Mucosa of stomach (tissue), 1 donor: ENCODE data around the gene ZDHHC11B.
"Not testable (repeated sequence)": the region's sequence is repeated elsewhere in the genome, so short reads cannot be mapped to it uniquely, and the experiment has no call there.

Experiments used
- H3K27me3 ChIP-seq: one replicate; pipeline ENCODE4 v1.7.0; 2013; ENCODE audit warnings: mild to moderate bottlenecking, low read length; ENCODE audit not compliant: control insufficient read depth, insufficient read depth
- H3K36me3 ChIP-seq: one replicate; pipeline ENCODE4 v1.7.0; 2013; ENCODE audit warnings: low read length; ENCODE audit not compliant: control insufficient read depth, insufficient read depth
- H3K4me1 ChIP-seq: one replicate; pipeline ENCODE4 v1.7.0; 2013; ENCODE audit warnings: mild to moderate bottlenecking, low read length; ENCODE audit not compliant: control insufficient read depth, insufficient read depth
- H3K4me3 ChIP-seq: one replicate; pipeline ENCODE4 v1.7.0; 2013; ENCODE audit warnings: low read length
- H3K9ac ChIP-seq: one replicate; pipeline ENCODE4 v1.7.0; 2013; ENCODE audit warnings: mild to moderate bottlenecking, low read length, moderate library complexity
- H3K9me3 ChIP-seq: one replicate; pipeline ENCODE4 v1.7.0; 2013; ENCODE audit warnings: mild to moderate bottlenecking, low read length, moderate library complexity; ENCODE audit not compliant: control insufficient read depth
- donor health status: Pancreatic carcinoma.

ZDHHC11B gene

DNA sequence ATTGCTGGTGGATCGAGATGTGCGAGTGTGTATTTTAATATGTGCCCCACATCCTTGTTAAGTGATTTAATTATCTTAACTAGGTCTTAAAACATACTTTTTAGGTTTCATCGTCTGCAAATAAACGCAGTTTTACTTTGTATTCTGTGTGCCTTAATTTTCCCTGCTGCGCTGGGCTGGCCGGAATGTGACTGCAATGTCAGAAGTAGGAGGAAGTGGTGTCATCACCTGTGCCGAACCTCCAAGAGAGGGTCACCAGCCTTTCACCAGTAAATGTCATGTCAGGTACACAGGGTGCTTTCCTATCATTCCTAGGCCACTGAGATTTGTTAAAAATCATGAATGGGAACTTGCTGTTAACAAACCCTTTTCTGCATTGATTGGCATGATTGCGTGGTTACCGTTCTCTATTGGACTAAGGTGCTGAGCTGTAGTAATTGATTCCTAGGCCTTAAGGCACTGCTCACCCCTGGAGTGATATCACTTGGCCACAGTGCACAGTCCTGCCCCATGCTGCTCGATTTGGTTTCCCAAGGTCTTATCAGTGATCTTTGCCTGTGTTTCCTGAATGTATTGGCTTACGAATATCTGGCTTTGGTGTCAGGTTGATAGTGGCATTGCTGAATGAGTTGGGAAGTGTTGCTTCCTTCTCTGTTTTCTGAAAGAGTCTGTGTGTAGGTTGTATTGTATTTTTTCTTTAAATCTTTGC is 40.7 kb downstream of the ZDHHC11B start:
- H3K27me3 ChIP-seq, H3K36me3 ChIP-seq, H3K9me3 ChIP-seq, H3K4me3 ChIP-seq, H3K9ac ChIP-seq, H3K4me1 ChIP-seq: not testable (repeated sequence)

DNA sequence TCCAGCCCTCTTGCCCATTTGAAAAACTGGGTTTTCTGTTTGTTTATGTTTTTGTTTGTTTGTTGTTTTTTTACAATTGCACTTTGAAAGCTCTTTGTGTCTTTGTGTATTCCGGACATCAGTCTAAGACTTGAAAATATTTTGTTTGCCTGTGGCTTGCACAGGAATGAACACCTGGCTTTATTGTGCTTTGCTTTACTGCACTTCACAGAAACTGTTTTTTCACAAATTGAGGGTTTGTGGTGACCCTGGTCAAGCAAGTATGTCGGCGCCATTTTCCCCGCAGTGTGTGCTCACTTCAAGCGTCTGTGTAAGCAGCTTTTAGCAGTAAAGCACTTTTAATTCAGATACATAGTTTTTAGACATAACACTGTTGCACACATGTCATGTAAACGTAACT is 42.3 kb downstream of the ZDHHC11B start:
- H3K36me3 ChIP-seq, H3K9ac ChIP-seq, H3K9me3 ChIP-seq, H3K27me3 ChIP-seq, H3K4me3 ChIP-seq, H3K4me1 ChIP-seq: not testable (repeated sequence)

DNA sequence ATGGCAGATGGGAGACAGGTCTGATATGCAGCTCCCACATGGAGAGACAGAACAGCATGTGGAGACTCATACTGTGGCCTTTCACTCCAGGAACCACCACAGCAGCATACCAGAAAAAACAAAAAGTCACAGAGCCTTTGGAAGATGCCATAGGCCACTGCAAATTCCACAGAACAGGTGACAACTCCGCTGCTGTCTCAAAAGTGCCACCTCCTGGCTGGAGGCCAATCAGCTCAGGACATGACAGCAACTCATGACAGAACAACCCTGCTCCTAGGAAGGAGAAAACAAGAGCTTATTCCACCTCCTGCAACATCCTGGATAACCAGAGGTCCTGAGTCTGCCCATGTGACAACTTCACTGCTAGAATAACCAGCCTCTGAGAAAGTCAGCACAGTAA is 50.4 kb downstream of the ZDHHC11B start:
- H3K4me3 ChIP-seq, H3K27me3 ChIP-seq, H3K36me3 ChIP-seq, H3K9me3 ChIP-seq, H3K9ac ChIP-seq, H3K4me1 ChIP-seq: not testable (repeated sequence)

DNA sequence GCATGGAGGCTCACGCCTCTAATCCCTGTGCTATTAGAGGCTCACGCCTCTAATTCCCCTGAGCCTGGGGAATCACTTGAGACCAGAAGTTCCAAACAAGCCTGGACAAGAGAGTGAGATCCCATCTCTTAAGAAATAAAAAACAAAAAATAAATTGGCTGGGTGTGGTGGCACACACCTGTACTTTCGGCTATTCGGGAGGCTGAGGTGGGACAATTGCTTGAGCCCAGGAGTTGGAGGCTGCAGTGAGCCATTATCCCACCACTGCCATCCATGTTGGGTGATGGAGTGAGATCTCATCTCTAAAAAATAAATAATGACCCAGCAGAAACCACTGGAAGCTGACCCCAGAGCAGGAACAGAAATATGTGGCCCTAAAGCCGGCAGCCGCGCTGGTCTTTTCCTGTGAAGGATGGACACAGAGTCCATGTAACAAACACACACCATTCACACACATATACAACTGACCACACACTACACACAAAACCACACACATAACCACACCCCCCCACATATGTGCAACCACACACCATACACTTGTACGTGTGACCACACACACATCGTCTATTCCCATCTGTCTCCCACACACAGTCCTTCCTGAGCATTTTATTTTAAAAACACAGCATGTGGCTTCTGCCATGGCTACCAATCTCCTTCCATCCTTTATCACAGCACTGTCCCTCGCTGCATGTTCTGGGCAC is 51.6 kb downstream of the ZDHHC11B start:
- H3K4me3 ChIP-seq, H3K36me3 ChIP-seq, H3K9ac ChIP-seq, H3K27me3 ChIP-seq, H3K4me1 ChIP-seq, H3K9me3 ChIP-seq: not testable (repeated sequence)

DNA sequence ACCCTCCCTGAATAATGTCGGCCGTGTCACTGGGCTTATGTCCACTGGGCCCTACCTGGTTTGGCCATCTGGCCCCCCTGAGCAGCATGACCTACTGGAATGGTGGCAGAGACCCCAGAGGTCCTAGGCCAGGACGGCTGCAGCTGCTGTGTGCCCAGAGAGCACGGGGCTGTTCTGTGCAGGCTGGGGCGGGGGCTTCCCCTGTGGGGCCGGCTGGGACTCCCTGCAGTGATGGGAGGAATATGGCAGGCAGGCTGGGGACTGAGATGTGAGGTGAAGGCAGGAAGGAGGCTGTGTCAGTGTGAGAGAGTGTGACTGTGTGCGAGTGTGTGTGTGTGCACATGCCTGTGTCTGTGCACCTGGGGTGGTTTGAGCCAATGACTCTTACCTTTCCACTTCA is 55.3 kb downstream of the ZDHHC11B start:
- H3K9me3 ChIP-seq, H3K4me3 ChIP-seq, H3K4me1 ChIP-seq, H3K27me3 ChIP-seq, H3K36me3 ChIP-seq, H3K9ac ChIP-seq: not testable (repeated sequence)

DNA sequence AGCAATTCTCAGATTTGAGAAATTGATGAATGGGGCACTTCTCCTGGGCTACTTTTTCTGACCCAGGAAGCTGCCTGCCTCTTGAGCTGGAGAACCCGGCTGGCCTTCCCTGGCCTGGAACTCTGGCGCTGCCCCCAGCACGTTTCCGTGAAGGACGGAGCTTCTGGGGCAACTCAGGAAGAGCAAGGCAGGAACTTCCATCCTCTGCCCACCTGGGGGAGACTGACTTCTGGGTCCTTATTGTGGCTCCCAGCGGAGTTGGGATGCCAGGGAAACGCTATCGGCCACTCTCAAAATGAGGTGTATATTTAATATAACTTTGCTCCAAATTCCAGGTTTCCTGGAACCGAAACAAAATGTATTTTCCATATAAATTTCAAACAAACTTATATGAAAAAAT is 57.4 kb downstream of the ZDHHC11B start:
- not testable (repeated sequence) for H3K4me1 ChIP-seq, H3K4me3 ChIP-seq, H3K27me3 ChIP-seq, H3K9me3 ChIP-seq, H3K36me3 ChIP-seq, H3K9ac ChIP-seq

DNA sequence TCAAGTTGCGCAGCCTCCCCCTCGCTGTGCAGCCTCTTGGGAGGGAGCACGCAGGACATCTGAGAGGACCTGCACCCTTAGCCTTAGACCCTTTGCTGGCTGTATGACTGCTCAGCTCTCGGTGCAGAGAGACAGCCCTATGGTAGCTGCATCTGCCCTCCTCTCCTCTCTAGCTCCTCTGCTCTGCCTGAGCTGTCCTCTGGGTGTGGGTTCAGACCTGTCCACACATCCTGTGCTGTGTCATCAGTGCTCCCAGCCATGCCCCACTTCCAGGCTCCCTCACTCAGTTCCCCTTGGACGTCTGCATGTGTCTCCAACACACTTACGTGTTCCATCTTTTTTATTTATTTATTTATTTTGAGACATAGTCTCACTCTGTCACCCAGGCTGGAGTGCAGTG is 60.7 kb downstream of the ZDHHC11B start:
- H3K27me3 ChIP-seq, H3K9ac ChIP-seq, H3K4me1 ChIP-seq, H3K36me3 ChIP-seq, H3K4me3 ChIP-seq, H3K9me3 ChIP-seq: not testable (repeated sequence)

DNA sequence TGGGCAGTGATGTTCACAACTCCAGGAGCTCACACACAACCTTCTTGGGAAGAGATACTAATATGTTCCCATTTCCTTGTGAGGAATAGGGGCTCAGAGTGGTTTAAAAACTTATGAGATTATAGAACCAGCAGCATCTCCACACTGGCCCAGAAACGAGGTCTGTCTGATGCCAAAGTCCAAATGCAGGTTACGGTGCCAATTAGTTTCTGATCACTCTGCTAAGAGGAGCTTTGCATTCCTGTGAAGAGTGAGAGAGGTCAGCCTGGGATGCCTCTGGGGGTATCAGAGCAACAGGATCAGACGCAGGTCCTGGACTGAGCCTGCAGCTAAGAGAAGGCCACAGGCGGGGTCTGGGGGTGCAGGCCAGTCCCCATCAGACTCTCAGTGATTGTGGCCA is 61.2 kb downstream of the ZDHHC11B start:
- not testable (repeated sequence) for H3K4me1 ChIP-seq, H3K36me3 ChIP-seq, H3K9me3 ChIP-seq, H3K4me3 ChIP-seq, H3K27me3 ChIP-seq, H3K9ac ChIP-seq

DNA sequence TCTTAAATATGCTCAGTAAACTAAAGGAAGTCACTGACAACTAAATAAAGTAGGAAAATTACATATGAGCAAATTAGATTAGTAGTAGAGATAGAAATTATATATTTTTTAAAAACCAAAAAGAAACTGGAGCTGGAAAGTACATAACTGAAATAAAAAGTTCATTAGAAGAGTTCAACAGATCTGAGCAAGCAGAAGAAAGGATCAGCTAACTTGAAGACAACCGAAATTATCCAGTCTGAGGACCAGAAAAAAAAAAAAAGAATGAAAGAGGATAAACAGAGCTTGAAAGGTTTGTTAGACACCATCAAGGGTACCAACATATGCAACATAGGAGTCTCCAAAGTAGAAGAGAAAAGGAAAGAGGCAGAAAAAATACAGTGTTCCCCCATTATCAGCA is 65.2 kb downstream of the ZDHHC11B start:
- not testable (repeated sequence) for H3K9ac ChIP-seq, H3K4me1 ChIP-seq, H3K27me3 ChIP-seq, H3K36me3 ChIP-seq, H3K4me3 ChIP-seq, H3K9me3 ChIP-seq

DNA sequence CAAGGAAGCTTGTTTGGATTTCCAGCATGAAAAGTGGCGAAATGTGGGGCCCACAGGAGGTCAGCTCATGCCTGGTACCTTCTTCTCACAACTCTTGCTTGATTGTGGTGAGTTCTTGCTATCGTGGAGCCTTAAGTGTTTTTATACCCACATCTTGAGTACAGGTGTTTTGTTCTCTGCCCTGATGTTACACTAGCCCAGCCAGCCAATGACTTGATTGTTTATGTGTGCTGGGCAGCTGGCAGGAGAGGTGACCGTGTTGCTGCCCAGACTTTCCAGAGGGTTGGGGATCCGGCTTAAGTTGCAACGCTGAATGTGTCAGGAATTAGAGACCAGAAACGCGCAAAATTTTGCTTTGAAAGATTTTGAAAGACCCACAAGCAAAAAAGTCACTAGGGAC is 67.4 kb downstream of the ZDHHC11B start:
- no peak overlapping the region for H3K9ac ChIP-seq
- H3K4me1 ChIP-seq = peaks cover 6% of the 10 kb centered on the region
- no peak overlapping the region for H3K4me3 ChIP-seq
- no peaks in the 10 kb centered on the region for H3K27me3 ChIP-seq
- H3K9me3 ChIP-seq = no peaks in the 10 kb centered on the region
- no peaks in the 10 kb centered on the region for H3K36me3 ChIP-seq

DNA sequence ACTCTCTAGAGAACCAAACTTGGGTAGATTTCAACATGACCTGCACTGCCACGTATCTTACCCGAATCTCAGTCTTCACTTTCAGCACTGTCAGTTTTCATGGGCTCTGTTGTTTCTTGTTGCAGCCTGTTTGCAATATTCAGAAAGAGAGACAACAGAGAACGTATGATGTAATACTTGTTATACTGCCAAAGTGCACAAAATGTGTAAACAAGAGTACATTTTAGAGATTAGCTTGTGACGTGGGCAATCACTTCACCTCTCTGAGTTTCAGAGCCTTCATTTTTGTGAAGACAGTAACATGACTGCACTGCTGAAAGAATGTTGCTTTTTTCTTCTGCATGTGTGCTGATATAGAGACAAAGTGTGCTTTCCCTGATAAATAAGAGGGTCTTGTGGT is 67.8 kb downstream of the ZDHHC11B start:
- H3K36me3 ChIP-seq, H3K9ac ChIP-seq, H3K27me3 ChIP-seq, H3K4me1 ChIP-seq, H3K4me3 ChIP-seq, H3K9me3 ChIP-seq: not testable (repeated sequence)

DNA sequence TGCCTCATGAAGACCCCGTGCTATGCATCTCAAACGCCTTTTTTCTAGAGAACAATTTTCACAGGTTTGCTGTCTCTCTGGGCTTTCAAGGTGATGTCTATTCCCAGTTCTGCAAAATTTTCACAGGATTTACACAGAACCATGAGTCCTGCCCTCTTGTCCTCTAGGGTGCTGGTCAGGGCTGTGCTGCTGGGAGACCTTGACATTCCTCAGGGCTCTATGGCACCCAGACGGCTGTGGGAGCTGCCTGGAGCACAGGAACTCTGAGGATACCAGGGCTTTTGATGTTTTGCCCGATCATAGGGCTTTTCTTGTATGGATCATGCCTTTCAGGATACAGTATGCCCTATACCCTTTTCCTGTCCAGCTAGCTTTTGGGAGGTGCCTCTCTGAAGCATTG is 68.9 kb downstream of the ZDHHC11B start:
- not testable (repeated sequence) for H3K4me1 ChIP-seq, H3K9ac ChIP-seq, H3K36me3 ChIP-seq, H3K9me3 ChIP-seq, H3K4me3 ChIP-seq, H3K27me3 ChIP-seq
